Measurements from ENCODE around the gene ARHGAP8. TPM values are rescaled to one million over a fixed set of nuclear protein-coding genes. Genes with fewer than 3 reads are reported as not detected.

The ARHGAP8 gene
- total and polyA plus RNA-seq, 2 donors (not counting 3 experiments of a cell fraction or from before 2014, with no cell fraction given) = not detected

DNA sequence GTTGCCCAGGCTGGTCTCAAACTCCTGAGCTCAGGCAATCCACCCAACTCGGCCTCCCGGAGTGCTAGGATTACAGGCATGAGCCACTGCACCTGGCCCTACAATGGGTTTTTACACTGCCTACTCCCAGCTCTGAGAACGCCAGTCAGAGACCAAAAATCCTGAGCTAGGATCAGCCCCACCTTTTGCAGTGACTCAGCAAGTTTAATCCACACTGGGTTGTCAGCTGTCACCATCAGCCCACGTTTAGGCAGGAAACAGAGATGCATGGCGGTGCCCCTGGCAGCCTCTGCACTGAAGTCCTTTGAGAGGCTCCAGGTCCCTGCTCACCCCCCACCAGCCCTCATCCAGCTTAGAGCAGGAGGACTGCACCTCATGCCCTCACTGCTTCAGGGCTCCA is 117.6 kb downstream of the ARHGAP8 start:
- Histone ChIP-seq H3K4me3 (replicated peaks in 1 of 3; ENCODE audit: insufficient read depth in 1 of 3, low read depth in 1 of 3, low read length in 3 of 3) (no peak overlapping the region), H3K36me3 (ENCODE audit: control insufficient read depth in 2 of 2, extremely low read depth in 1 of 2, insufficient read depth in 2 of 2, low read length in 2 of 2) (no peaks in the 10 kb centered on the region), H3K79me2 (ENCODE audit: control insufficient read depth, insufficient read depth, low read length) (no peaks in the 10 kb centered on the region), H3K4me2 (ENCODE audit: insufficient read depth, low read length) (no peak overlapping the region), H3K27me3 (ENCODE audit: control insufficient read depth in 2 of 2, insufficient read depth in 2 of 2, low read length in 2 of 2) (no peaks in the 10 kb centered on the region), H3K9ac (replicated peaks; ENCODE audit: extremely low read depth, insufficient read depth, low read length) (no peak overlapping the region), H2AFZ (ENCODE audit: low read depth, low read length) (no peak overlapping the region), H3K9me3 (replicated peaks; ENCODE audit: control insufficient read depth, insufficient read depth, low read length) (no peaks in the 10 kb centered on the region), H4K20me1 (replicated peaks; ENCODE audit: control insufficient read depth, extremely low read depth, insufficient read depth, low read length) (no peaks in the 10 kb centered on the region), H3K27ac (ENCODE audit: insufficient read depth, low read depth, low read length) (no peak overlapping the region), H3K9me1 (replicated peaks; ENCODE audit: control insufficient read depth, extremely low read depth, insufficient read depth, low read length) (no peaks in the 10 kb centered on the region), H3K4me1 (ENCODE audit: control insufficient read depth, extremely low read depth, insufficient read depth, low read length) (no peaks in the 10 kb centered on the region)
- no peak for FAIRE-seq
- no peak for DNase-seq (ENCODE audit: low read depth, low spot score)
- no TSS peak for BruUV-seq (replicated peaks)
- intact Hi-C loops (cut with micrococcal nuclease) (no loop called here), dilution Hi-C loops (cut with MboI; ENCODE audit: extremely low pct_ligation_motif_present, low sequenced_read_pairs) (no loop called here)
- ChIA-PET CTCF (no interaction called here), POLR2A (interaction anchor here (0.6 kb wide), 1 partner anchor 43 kb away, joined by 4 read pairs; no protein-coding TSS in a partner anchor)
- no peak for TF ChIP-seq JUN (IDR thresholded peaks at IDR 0.05; ENCODE audit: borderline replicate concordance, insufficient read depth, insufficient read length, low read depth)
- no peak for TF ChIP-seq EZH2 (IDR thresholded peaks at IDR 0.05; ENCODE audit: borderline replicate concordance, low read depth, low read length, severe bottlenecking)
- no peak for TF ChIP-seq POLR2AphosphoS5 (IDR thresholded peaks at IDR 0.05; ENCODE audit: insufficient read depth, low read depth, low read length)
- no peak for TF ChIP-seq GATA2 (IDR thresholded peaks at IDR 0.05; ENCODE audit: insufficient read depth, insufficient read length, low read depth, low read length)

DNA sequence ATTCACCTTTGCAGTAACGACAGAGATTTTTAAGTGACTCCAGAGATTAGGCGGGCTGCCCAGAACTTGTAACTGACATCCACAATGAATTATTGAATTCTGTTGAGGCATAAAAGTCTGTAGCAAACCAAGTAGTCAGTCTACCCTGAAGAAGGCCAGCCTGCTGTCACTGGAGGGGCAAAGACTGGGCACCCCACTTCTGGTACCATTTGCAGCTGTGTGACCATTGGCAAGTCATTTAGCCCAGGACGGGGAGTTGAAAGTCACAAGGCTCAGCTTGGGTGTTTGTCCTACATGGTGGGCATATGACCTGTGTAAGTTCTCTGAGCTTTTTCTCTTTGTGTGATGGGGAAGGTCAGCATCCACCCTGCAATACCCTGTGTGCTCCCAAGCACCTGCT is 119.4 kb downstream of the ARHGAP8 start:
- CTCF ChIA-PET = no interaction called here
- POLR2A ChIA-PET = no interaction called here

More for the DNA sequence above, 119.4 kb downstream of the ARHGAP8 start:
- Histone ChIP-seq H4K20me1 (replicated peaks; ENCODE audit: control insufficient read depth, extremely low read depth, insufficient read depth, low read length) (no peaks in the 10 kb centered on the region), H3K9ac (replicated peaks; ENCODE audit: extremely low read depth, insufficient read depth, low read length) (no peak overlapping the region), H3K4me3 (replicated peaks in 1 of 3; ENCODE audit: insufficient read depth in 1 of 3, low read depth in 1 of 3, low read length in 3 of 3) (no peak overlapping the region), H3K9me3 (replicated peaks; ENCODE audit: control insufficient read depth, insufficient read depth, low read length) (no peaks in the 10 kb centered on the region), H3K4me1 (ENCODE audit: control insufficient read depth, extremely low read depth, insufficient read depth, low read length) (no peaks in the 10 kb centered on the region), H3K4me2 (ENCODE audit: insufficient read depth, low read length) (no peak overlapping the region), H3K79me2 (ENCODE audit: control insufficient read depth, insufficient read depth, low read length) (no peaks in the 10 kb centered on the region), H3K9me1 (replicated peaks; ENCODE audit: control insufficient read depth, extremely low read depth, insufficient read depth, low read length) (no peaks in the 10 kb centered on the region), H3K27ac (ENCODE audit: insufficient read depth, low read depth, low read length) (no peak overlapping the region), H3K36me3 (ENCODE audit: control insufficient read depth in 2 of 2, extremely low read depth in 1 of 2, insufficient read depth in 2 of 2, low read length in 2 of 2) (no peaks in the 10 kb centered on the region), H2AFZ (ENCODE audit: low read depth, low read length) (no peak overlapping the region), H3K27me3 (ENCODE audit: control insufficient read depth in 2 of 2, insufficient read depth in 2 of 2, low read length in 2 of 2) (no peaks in the 10 kb centered on the region)
- FAIRE-seq (no peak), DNase-seq (ENCODE audit: low read depth, low spot score) (no peak)
- intact Hi-C loops (cut with micrococcal nuclease) (no loop called here), dilution Hi-C loops (cut with MboI; ENCODE audit: extremely low pct_ligation_motif_present, low sequenced_read_pairs) (no loop called here)
- TF ChIP-seq MYC (IDR thresholded peaks at IDR 0.05; ENCODE audit: low read depth, low read length) (no peak), CTCF (IDR thresholded peaks at IDR 0.05; ENCODE audit: extremely low read depth in 1 of 2, insufficient read depth in 1 of 2, low read depth in 1 of 2, low read length in 2 of 2) (no peak), JUN (IDR thresholded peaks at IDR 0.05; ENCODE audit: borderline replicate concordance, insufficient read depth, insufficient read length, low read depth) (no peak)
- BruUV-seq (replicated peaks) = no TSS peak
